Stimulated activated CD8-positive, alpha-beta memory T cell treated with anti-CD3 and anti-CD28 coated beads, Interleukin-12 subunit alpha, Interleukin-12 subunit beta, amount 100 ng/mL, for 1 hour (primary cell): Measurements from ENCODE around the gene DAPP1.

ENCODE experiments used
- DNase-seq: peaks from one replicate; pipeline ENCODE4 v3.0.0-alpha.2; 2020; ENCODE audit warnings: low read depth

Gene DAPP1

DNA sequence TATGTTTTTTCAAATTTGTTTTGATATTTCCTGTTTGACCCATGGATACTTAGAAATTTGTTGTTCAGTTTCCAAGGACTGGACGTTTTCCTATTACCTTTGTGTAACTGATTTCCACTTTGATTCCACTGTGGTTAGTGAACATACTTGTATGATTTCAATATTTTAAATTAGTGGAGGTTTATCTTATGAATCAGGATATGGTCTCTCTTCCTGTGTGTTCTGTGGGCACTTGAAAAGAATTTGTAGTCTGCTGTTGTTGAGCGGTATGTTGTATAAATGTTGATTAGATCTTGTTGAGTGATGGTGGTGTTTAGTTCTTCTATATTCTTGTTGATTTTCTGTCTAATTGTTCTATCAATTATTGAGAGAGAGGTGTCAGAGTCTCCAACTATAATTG is 98.8 kb downstream of the DAPP1 start:
- no peak for DNase-seq

DNA sequence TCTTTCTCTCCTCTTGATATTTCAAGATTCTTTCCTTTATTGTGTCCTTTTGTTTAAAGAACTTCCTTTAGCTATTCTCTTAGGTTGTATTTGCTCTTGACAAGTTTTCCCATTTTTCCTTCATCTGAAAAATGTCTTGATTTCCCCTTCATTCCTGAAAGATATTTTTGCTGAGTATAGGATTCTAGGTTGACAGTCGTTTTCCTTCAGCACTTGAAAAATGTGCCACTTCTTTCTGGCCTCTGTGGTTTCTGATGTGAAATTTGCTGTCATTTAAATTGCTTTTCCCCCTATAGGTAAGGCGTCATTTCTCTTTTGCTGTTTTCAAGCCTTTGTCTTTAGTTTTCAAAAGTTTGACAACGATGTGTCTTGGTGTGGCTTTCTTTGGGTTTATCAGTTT is 100.9 kb downstream of the DAPP1 start:
- DNase-seq: no peak

DNA sequence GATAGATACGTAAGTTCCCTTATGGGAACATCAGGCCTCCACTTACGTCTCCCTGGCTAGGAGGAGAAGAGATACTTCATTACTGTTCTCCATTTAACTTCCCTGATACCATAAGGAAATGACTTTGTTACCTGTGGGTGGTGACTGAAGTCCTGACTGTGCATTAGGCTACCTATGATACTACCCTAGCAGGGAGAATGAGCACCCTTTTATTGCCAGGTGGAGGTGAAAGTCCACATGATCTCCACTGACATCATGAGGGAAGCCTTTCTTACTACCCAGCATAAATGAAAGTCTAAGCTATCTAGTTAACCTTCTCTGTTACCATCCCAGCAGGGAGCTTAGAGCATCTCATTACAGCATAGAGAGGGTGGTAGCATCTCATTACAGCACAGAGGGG is 102.0 kb downstream of the DAPP1 start:
- DNase-seq: no peak
